ENCODE measurements around the gene RTKN2. TPM values are rescaled to one million over a fixed set of nuclear protein-coding genes. Genes with fewer than 3 reads are reported as not detected.

RTKN2 gene
- total and polyA plus RNA-seq, 9 of the 15 experiments (the other 6 are each of a cell fraction or from before 2014, with no cell fraction given), result 0.03 to 0.11 (median 0.05) TPM; not detected in 2

DNA sequence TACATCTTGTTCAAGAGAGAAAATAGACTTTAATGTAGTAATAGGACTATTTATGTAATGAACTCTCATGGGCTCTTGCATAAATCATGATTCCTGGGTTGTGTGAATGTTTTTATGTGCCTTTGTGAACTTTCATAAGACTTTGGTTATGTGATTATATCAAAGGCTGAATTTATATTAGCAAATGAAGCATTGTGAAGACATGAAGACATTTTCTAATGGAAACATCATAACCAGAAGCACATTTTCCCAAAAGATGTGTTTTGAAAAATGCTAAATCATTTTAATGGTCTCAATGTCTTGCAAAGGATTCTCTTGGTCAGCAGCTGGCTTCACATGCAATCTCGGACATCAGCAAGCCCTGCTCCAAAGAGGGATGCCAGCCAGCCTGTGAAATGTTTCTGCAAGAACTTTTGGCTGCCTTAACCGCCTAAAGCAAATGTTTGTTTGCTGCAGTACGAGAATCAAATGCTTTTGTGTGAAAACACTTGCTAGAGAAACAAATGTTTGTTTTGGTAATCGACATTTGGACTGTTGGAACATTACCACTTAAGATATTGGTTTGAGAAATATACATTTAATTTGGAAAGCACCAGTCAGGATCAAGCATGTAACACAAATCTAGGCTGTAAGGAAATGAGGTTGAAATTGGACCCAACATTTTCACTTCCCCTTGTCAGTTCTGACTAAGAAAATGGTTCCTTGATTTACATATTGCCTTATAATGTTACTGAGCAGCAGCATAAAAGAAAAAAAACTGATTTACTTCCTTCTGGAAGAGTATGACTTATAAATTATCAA is 102.1 kb downstream of the RTKN2 start:
- no peak overlapping the region for H2AFZ ChIP-seq (ENCODE audit: low read depth, low read length)
- H4K20me1 ChIP-seq (replicated peaks; ENCODE audit: control insufficient read depth, insufficient read depth, low read length), result no peaks in the 10 kb centered on the region
- POLR2A ChIA-PET, result no interaction called here
- intact Hi-C loops (cut with micrococcal nuclease) (no loop called here), in situ Hi-C loops (cut with MboI) (no loop called here)
- DNase-seq (ENCODE audit: extremely low read depth in 1 of 4, low spot score in 3 of 4) (no peak), FAIRE-seq (no peak), ATAC-seq (no peak)
- 0% methylated on average over 4 of the region's 4 CpGs for WGBS (ENCODE audit: insufficient coverage, low coverage, missing lambda C conversion rate)
- no peaks in the 10 kb centered on the region for H3K27me3 ChIP-seq (ENCODE audit: control insufficient read depth in 2 of 2, insufficient read depth in 2 of 2, low read length in 2 of 2)
- H3K27ac ChIP-seq (ENCODE audit: extremely low read depth, low read depth, low read length), result no peak overlapping the region
- no peaks in the 10 kb centered on the region for H3K9me3 ChIP-seq (replicated peaks; ENCODE audit: control insufficient read depth, insufficient read depth, low read depth, low read length)
- no peaks in the 10 kb centered on the region for H3K4me1 ChIP-seq (replicated peaks in 1 of 2; ENCODE audit: control insufficient read depth in 2 of 2, insufficient read depth in 2 of 2, low read length in 2 of 2)
- no peaks in the 10 kb centered on the region for H3K79me2 ChIP-seq (ENCODE audit: control insufficient read depth, insufficient read depth, low read length)
- no peak overlapping the region for H3K4me2 ChIP-seq (ENCODE audit: insufficient read depth, low read length)
- H3K4me3 ChIP-seq, result no peak overlapping the region
- H3K36me3 ChIP-seq (ENCODE audit: control insufficient read depth, insufficient read depth, low read length), result no peaks in the 10 kb centered on the region
- no TSS peak for BruUV-seq (replicated peaks)
- CTCF ChIA-PET (ENCODE audit: low intra/inter-chr PET ratio), result no interaction called here
- no peaks in the 10 kb centered on the region for H3K9me1 ChIP-seq (ENCODE audit: control insufficient read depth, insufficient read depth, low read length)
- H3K9ac ChIP-seq (ENCODE audit: insufficient read depth in 1 of 2, low read depth in 2 of 2, low read length in 2 of 2), result no peak overlapping the region
- TF ChIP-seq ZNF76 (CRISPR knock-in tag; IDR thresholded peaks at IDR 0.05; ENCODE audit: borderline replicate concordance), result no peak
- TF ChIP-seq ZNF12 (CRISPR knock-in tag; IDR thresholded peaks at IDR 0.05), result no peak
- TF ChIP-seq CHD2 (IDR thresholded peaks at IDR 0.05; ENCODE audit: low read depth, low read length), result no peak
- no peak for TF ChIP-seq DIDO1 (tag; IDR thresholded peaks at IDR 0.05; ENCODE audit: low read depth)
- TF ChIP-seq TSC22D4 (tag; IDR thresholded peaks at IDR 0.05), result no peak
- no peak for TF ChIP-seq NEUROD1 (IDR thresholded peaks at IDR 0.05; ENCODE audit: borderline replicate concordance, low read depth, low read length, partially characterized antibody)
- no peak for TF ChIP-seq RBM25 (IDR thresholded peaks at IDR 0.05; ENCODE audit: low read depth, low read length, severe bottlenecking)
- no peak for TF ChIP-seq PYGO2 (tag; IDR thresholded peaks at IDR 0.05)
- TF ChIP-seq ERF (CRISPR knock-in tag; IDR thresholded peaks at IDR 0.05), result no peak
- TF ChIP-seq FOXJ3 (CRISPR knock-in tag; IDR thresholded peaks at IDR 0.05), result no peak
- TF ChIP-seq EGR1 (conservative IDR thresholded peaks at IDR 0.05), result no peak
- TF ChIP-seq, protein P1, sequence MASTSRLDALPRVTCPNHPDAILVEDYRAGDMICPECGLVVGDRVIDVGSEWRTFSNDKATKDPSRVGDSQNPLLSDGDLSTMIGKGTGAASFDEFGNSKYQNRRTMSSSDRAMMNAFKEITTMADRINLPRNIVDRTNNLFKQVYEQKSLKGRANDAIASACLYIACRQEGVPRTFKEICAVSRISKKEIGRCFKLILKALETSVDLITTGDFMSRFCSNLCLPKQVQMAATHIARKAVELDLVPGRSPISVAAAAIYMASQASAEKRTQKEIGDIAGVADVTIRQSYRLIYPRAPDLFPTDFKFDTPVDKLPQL (IDR thresholded peaks at IDR 0.05; ENCODE audit: extremely low read depth, insufficient read length), result no peak
- TF ChIP-seq, protein P2, sequence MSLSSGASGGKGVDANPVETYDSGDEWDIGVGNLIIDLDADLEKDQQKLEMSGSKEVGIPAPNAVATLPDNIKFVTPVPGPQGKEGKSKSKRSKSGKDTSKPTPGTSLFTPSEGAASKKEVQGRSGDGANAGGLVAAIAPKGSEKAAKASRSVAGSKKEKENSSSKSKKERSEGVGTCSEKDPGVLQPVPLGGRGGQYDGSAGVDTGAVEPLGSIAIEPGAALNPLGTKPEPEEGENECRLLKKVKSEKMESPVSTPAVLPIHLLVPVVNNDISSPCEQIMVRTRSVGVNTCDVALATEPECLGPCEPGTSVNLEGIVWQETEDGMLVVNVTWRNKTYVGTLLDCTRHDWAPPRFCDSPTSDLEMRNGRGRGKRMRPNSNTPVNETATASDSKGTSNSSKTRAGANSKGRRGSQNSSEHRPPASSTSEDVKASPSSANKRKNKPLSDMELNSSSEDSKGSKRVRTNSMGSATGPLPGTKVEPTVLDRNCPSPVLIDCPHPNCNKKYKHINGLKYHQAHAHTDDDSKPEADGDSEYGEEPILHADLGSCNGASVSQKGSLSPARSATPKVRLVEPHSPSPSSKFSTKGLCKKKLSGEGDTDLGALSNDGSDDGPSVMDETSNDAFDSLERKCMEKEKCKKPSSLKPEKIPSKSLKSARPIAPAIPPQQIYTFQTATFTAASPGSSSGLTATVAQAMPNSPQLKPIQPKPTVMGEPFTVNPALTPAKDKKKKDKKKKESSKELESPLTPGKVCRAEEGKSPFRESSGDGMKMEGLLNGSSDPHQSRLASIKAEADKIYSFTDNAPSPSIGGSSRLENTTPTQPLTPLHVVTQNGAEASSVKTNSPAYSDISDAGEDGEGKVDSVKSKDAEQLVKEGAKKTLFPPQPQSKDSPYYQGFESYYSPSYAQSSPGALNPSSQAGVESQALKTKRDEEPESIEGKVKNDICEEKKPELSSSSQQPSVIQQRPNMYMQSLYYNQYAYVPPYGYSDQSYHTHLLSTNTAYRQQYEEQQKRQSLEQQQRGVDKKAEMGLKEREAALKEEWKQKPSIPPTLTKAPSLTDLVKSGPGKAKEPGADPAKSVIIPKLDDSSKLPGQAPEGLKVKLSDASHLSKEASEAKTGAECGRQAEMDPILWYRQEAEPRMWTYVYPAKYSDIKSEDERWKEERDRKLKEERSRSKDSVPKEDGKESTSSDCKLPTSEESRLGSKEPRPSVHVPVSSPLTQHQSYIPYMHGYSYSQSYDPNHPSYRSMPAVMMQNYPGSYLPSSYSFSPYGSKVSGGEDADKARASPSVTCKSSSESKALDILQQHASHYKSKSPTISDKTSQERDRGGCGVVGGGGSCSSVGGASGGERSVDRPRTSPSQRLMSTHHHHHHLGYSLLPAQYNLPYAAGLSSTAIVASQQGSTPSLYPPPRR (CRISPR knock-in tag; IDR thresholded peaks at IDR 0.05; ENCODE audit: borderline replicate concordance), result no peak

Measured in K562 (cell line).